ENCODE results near the gene IGLON5.
A peak's percentile ranks its signal among the peaks of the same experiment; 100 is the strongest.

Gene IGLON5

GRCh38 chr19:51366389-51367254 is 55.2 kb downstream of the IGLON5 start:
- DNase-seq, result peak; percentile 98

- no peak for DNase-seq
These were observed 55.8 kb downstream of the IGLON5 start for GRCh38 chr19:51367255-51367564.

DNA sequence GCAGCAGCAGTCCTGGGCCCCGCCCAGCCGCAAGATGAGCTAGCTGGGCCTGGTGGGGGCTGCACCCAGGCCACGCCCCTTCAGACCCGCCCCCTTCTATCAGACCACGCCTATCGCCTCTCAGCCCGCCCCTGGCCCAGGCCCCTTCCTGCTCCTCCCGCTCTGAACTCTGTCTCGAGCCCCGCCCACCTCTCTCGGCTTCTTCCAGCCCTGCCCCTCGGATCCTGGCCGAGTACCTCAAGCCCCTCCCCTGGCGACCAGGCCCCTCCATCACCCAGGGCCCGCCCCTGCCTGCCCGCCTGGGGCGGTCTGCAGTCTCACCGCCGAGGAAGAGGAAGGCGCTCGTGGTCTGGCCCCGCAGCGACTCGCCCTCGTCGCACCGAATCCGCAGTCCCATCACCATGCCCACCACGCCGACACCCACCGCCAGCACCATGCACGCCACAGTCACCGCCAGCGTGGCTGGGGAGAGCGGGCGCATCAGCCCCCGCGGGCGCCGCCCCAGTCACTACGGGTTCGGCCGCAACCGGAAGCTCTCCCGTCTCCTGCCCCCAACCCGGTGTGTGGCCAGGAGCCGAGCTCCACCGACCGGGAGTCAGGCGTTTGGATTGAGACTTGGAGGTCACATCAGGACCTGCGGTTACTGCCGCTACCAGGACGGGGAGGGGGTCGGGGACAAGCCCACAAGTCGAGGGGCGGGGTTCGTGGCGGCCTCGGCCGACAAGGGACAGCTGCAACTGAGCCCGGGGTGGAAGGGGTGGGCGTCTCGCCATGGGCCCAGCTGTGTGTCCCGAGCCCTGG is 56.3 kb downstream of the IGLON5 start:
- DNase-seq, result peak; percentile 99

- DNase-seq, result no peak
These were observed 57.2 kb downstream of the IGLON5 start, which contains the start of gene CLDND2 for GRCh38 chr19:51368366-51369282. Gene CLDND2 (minus strand): TSS chr19:51369003. CDS start chr19:51368577, 426 bp downstream.

GRCh38 chr19:51370230-51370629 is 58.8 kb downstream of the IGLON5 start:
- DNase-seq, result no peak

- no peak for DNase-seq
These were observed 59.8 kb downstream of the IGLON5 start for GRCh38 chr19:51371186-51371690.

DNA sequence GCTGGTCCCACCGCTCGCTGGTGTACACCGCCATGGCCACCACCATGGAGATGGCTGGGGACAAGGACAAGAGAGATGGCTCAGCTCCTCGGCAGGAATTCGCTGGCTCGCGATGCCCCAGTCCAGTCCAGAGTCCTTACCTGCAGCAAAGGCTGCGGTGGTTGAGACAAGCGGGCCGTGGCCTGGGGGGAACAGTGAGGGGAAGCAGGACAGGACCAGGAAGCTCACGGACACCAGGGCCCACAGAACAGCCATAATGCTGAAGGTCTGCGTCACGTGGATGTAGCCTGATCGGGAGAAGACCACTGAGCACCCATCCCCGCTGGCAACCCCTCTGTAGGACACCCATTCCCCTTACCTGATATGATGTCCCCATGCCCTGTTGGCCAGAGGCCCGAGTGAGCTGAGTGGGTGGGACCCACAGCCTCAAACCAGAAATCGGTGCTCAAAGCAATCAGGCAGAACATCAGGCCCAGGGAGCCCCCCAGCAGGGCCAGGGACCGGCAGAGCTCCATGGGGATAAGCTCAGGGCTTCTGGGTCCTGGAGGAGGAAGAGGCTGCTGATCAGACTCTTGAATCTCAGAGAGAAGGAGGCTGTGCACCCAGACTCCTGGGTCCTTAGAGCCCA is 60.7 kb downstream of the IGLON5 start:
- DNase-seq, result no peak

- DNase-seq, result no peak
These were observed 61.4 kb downstream of the IGLON5 start, which contains the start of gene NKG7 for GRCh38 chr19:51372649-51373504. Gene NKG7 (minus strand): TSS chr19:51372654. CDS start chr19:51372535, 119 bp downstream.

DNA sequence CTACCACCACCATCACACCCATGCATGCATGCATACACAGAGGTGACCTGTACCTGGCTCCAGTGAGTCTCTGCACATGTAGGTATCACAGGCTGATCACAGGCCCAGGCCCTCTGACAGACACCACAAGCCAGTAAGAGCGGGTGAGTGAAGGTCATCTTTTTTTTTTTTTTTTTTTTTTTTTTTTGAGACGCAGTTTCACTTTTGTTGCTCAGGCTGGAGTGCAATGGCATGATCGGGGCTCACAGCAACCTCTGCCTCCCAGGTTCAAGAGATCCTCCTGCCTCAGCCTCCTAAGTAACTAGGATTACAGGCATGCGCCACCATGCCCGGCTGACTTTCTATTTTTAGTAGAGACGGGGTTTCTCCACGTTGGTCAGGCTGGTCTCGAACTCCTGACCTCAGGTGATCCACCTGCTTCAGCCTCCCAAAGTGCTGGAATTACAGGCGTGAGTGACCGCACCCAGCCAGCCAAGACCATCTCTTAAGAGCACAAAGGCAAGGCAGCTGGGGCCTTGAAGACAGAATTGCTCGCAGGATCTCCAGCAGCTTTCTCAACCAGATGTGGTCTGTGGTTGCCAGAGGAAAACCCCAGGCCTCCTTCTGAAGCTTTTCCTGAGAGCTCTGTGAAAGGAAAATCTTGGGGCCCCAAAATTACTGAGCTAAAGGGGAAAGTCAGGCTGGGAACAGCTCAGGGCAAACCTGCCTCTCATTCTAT is 64.2 kb downstream of the IGLON5 start:
- no peak for DNase-seq

DNA sequence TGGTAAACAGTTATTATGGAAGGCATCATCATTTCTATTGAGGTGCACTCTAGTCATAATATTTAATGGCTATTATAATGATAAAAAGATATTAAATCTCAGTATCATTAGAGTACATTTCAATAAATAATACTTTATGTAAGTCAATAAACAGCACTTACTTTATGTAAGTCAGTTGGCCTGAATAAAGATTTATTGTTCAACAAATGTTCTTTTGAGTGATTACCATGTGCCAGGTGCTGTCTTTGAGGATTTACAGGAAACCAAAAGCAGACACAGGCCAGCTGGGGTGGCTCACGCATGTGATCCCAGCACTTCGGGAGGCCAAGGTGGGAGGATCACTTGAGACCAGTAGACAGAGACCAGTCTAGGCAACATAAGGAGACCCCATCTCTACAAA is 66.0 kb downstream of the IGLON5 start:
- no peak for DNase-seq

- no peak for DNase-seq
These were observed 68.9 kb downstream of the IGLON5 start for GRCh38 chr19:51380379-51380778.

All from fibroblast of skin of right biceps (primary cell).